K562 (cell line): ENCODE results near the gene KCTD19.

ENCODE experiments used
- CREB1 ChIP-seq, 2 experiments: sonication (generic) in 1 of 2; formaldehyde crosslinking in 1 of 2; IDR thresholded peaks; 2 replicates each; pipeline versions ENCODE4 v1.6.1 to v1.8.0; 2012 to 2022; ENCODE audit warnings: inconsistent platforms in 1 of 2, mild to moderate bottlenecking in 1 of 2, missing genetic modification reagents in 1 of 2, moderate library complexity in 1 of 2
- KAT8 ChIP-seq: fragments of 450-650 bp; IDR thresholded peaks from 2 replicates; pipeline ENCODE4 v1.6.1; 2016; ENCODE audit warnings: low read depth, mild to moderate bottlenecking
- NFIC ChIP-seq: fragments of 450-650 bp; IDR thresholded peaks from 2 replicates; pipeline ENCODE4 v1.6.1; 2017; ENCODE audit warnings: mild to moderate bottlenecking, inconsistent platforms
- TF ChIP-seq, protein P1 (sequence below): sonication (generic); formaldehyde crosslinking; IDR thresholded peaks from 2 replicates; pipeline ENCODE4 v1.9.0; 2022; ENCODE audit warnings: mild to moderate bottlenecking, missing genetic modification reagents
- TF ChIP-seq, protein P2 (sequence below): sonication (generic); formaldehyde crosslinking; IDR thresholded peaks from 2 replicates; pipeline ENCODE4 v1.8.1; 2022; ENCODE audit warnings: missing genetic modification reagents

DNA sequence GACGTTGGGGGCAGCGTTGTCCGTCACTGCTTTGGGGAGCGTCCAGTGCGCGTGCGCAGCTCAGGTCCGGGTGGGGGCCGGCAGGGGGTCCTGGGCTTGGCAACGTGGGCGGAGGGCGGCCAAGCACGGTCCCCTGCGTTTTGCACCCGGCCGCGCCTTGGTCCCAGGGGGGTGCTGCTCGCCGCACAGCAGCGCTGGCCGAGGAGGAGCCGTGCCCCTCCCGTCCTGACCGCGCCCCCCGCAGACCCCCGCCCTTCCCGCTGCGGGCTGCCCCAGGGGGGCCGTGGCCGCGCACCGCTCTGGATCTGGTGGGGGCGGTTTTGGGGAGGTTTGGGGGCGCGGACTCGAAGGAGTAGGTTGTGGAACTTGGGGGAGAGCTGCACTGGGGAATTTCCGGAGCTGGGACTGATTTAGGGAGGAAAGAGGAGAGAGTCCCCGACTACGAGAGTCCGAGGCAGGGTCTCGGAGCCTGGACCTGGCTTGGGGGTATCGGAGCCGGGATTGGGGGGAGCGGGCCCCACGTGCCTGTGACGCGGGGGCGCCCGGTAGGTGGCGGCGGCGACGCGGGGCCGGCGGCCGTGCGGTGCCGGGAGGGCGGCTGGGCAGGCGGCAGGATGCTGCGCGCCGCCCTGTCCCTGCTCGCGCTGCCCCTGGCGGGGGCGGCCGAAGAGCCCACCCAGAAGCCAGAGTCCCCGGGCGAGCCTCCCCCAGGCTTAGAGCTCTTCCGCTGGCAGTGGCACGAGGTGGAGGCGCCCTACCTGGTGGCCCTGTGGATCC, 78.0 kb downstream of the KCTD19 start, which contains the start of gene SLC9A5:
- TF ChIP-seq NFIC (no peak), KAT8 (no peak), CREB1 (IDR thresholded peaks at IDR 0.05) (peak; percentile 51; the same call in 1 of the 2 replicates), CREB1 (CRISPR knock-in tag; IDR thresholded peaks at IDR 0.05) (no peak)
- TF ChIP-seq, protein P1, sequence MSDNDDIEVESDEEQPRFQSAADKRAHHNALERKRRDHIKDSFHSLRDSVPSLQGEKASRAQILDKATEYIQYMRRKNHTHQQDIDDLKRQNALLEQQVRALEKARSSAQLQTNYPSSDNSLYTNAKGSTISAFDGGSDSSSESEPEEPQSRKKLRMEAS = 0 out of 2 replicates have a peak, but pooled peaks have one; percentile 12
- TF ChIP-seq, protein P2, sequence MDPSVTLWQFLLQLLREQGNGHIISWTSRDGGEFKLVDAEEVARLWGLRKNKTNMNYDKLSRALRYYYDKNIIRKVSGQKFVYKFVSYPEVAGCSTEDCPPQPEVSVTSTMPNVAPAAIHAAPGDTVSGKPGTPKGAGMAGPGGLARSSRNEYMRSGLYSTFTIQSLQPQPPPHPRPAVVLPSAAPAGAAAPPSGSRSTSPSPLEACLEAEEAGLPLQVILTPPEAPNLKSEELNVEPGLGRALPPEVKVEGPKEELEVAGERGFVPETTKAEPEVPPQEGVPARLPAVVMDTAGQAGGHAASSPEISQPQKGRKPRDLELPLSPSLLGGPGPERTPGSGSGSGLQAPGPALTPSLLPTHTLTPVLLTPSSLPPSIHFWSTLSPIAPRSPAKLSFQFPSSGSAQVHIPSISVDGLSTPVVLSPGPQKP (CRISPR knock-in tag) = no peak
